Activated T-cell treated with anti-CD3 and anti-CD28 coated beads, Interleukin-2, amount 50 U/mL, for 24 hours (primary cell): ENCODE measurements around the gene PCK1.

Experiments used
- DNase-seq: peaks from one replicate; pipeline ENCODE4 v3.0.0-alpha.2; 2020
- H3K27ac Mint-ChIP-seq: 2 replicates; pipeline ENCODE4 v1.8.0; 2020; ENCODE audit warnings: mild to moderate bottlenecking, mixed read lengths
- H3K27me3 Mint-ChIP-seq: 2 replicates; pipeline ENCODE4 v1.8.0; 2020; ENCODE audit warnings: mixed read lengths
- H3K36me3 Mint-ChIP-seq: 2 replicates; pipeline ENCODE4 v1.8.0; 2020; ENCODE audit warnings: low read depth, mixed read lengths
- H3K4me1 Mint-ChIP-seq: 2 replicates; pipeline ENCODE4 v1.8.0; 2020; ENCODE audit warnings: low read depth, mixed read lengths
- H3K4me3 Mint-ChIP-seq: 2 replicates; pipeline ENCODE4 v1.8.0; 2020; ENCODE audit warnings: mild to moderate bottlenecking, moderate library complexity, mixed read lengths
- H3K9me3 Mint-ChIP-seq: 2 replicates; pipeline ENCODE4 v1.8.0; 2020; ENCODE audit warnings: mixed read lengths

Gene PCK1

GRCh38 chr20:57562541-57563465 lies 1.9 kb downstream of the PCK1 start:
- Mint-ChIP-seq H3K27me3 (peaks cover 31% of the 10 kb centered on the region), H3K4me3 (no peak overlapping the region), H3K27ac (no peak overlapping the region), H3K4me1 (no peaks in the 10 kb centered on the region), H3K9me3 (no peaks in the 10 kb centered on the region), H3K36me3 (no peaks in the 10 kb centered on the region)
- DNase-seq = no peak

- no peaks in the 10 kb centered on the region for H3K4me1 Mint-ChIP-seq
- DNase-seq = no peak
- no peak overlapping the region for H3K27ac Mint-ChIP-seq
Observed at GRCh38 chr20:57563522-57563921, 2.6 kb downstream of the PCK1 start.

GRCh38 chr20:57564180-57564802 lies 3.4 kb downstream of the PCK1 start:
- H3K4me3 Mint-ChIP-seq = no peak overlapping the region
- H3K36me3 Mint-ChIP-seq = no peaks in the 10 kb centered on the region
- H3K27me3 Mint-ChIP-seq = peaks cover 29% of the 10 kb centered on the region
- no peak for DNase-seq
- H3K27ac Mint-ChIP-seq = no peak overlapping the region
- no peaks in the 10 kb centered on the region for H3K4me1 Mint-ChIP-seq
- no peaks in the 10 kb centered on the region for H3K9me3 Mint-ChIP-seq

More at GRCh38 chr20:57563522-57563921, 2.6 kb downstream of the PCK1 start:
- H3K27me3 Mint-ChIP-seq = peaks cover 27% of the 10 kb centered on the region
- no peaks in the 10 kb centered on the region for H3K9me3 Mint-ChIP-seq
- H3K36me3 Mint-ChIP-seq = no peaks in the 10 kb centered on the region
- H3K4me3 Mint-ChIP-seq = no peak overlapping the region

- no peak for DNase-seq
- H3K27me3 Mint-ChIP-seq = peaks cover 29% of the 10 kb centered on the region
- no peaks in the 10 kb centered on the region for H3K9me3 Mint-ChIP-seq
- no peak overlapping the region for H3K27ac Mint-ChIP-seq
- no peaks in the 10 kb centered on the region for H3K4me1 Mint-ChIP-seq
- H3K36me3 Mint-ChIP-seq = no peaks in the 10 kb centered on the region
- no peak overlapping the region for H3K4me3 Mint-ChIP-seq
Observed at GRCh38 chr20:57564951-57565642, 4.2 kb downstream of the PCK1 start.

- no peak for DNase-seq
- no peaks in the 10 kb centered on the region for H3K4me1 Mint-ChIP-seq
- no peaks in the 10 kb centered on the region for H3K9me3 Mint-ChIP-seq
- no peaks in the 10 kb centered on the region for H3K36me3 Mint-ChIP-seq
- H3K27me3 Mint-ChIP-seq = peaks cover 34% of the 10 kb centered on the region
- no peak overlapping the region for H3K4me3 Mint-ChIP-seq
- H3K27ac Mint-ChIP-seq = no peak overlapping the region
Observed at GRCh38 chr20:57566399-57566798, 5.5 kb downstream of the PCK1 start.

- Mint-ChIP-seq H3K4me1 (no peaks in the 10 kb centered on the region), H3K9me3 (no peaks in the 10 kb centered on the region), H3K36me3 (no peaks in the 10 kb centered on the region), H3K27ac (no peak overlapping the region), H3K4me3 (no peak overlapping the region), H3K27me3 (peaks cover 38% of the 10 kb centered on the region)
- no peak for DNase-seq
Observed at GRCh38 chr20:57566803-57567459, 6.0 kb downstream of the PCK1 start.

GRCh38 chr20:57567471-57568079 lies 6.7 kb downstream of the PCK1 start:
- Mint-ChIP-seq H3K27ac (no peak overlapping the region), H3K27me3 (peaks cover 38% of the 10 kb centered on the region), H3K9me3 (no peaks in the 10 kb centered on the region), H3K4me1 (no peaks in the 10 kb centered on the region), H3K36me3 (no peaks in the 10 kb centered on the region), H3K4me3 (no peak overlapping the region)
- DNase-seq = no peak

GRCh38 chr20:57568088-57568896 lies 7.4 kb downstream of the PCK1 start:
- no peak for DNase-seq
- H3K27me3 Mint-ChIP-seq = peaks cover 39% of the 10 kb centered on the region
- H3K27ac Mint-ChIP-seq = no peak overlapping the region
- H3K4me3 Mint-ChIP-seq = no peak overlapping the region
- H3K9me3 Mint-ChIP-seq = no peaks in the 10 kb centered on the region
- no peaks in the 10 kb centered on the region for H3K36me3 Mint-ChIP-seq
- no peaks in the 10 kb centered on the region for H3K4me1 Mint-ChIP-seq

- no peaks in the 10 kb centered on the region for H3K9me3 Mint-ChIP-seq
- no peak for DNase-seq
- no peaks in the 10 kb centered on the region for H3K36me3 Mint-ChIP-seq
- no peak overlapping the region for H3K4me3 Mint-ChIP-seq
- peaks cover 43% of the 10 kb centered on the region for H3K27me3 Mint-ChIP-seq
- no peak overlapping the region for H3K27ac Mint-ChIP-seq
- H3K4me1 Mint-ChIP-seq = no peaks in the 10 kb centered on the region
Observed at GRCh38 chr20:57568960-57569359, 8.1 kb downstream of the PCK1 start.

- Mint-ChIP-seq H3K36me3 (no peaks in the 10 kb centered on the region), H3K9me3 (no peaks in the 10 kb centered on the region), H3K4me3 (no peak overlapping the region), H3K27me3 (peaks cover 42% of the 10 kb centered on the region), H3K27ac (no peak overlapping the region), H3K4me1 (no peaks in the 10 kb centered on the region)
- no peak for DNase-seq
Observed at GRCh38 chr20:57570145-57570850, 9.4 kb downstream of the PCK1 start.

DNA sequence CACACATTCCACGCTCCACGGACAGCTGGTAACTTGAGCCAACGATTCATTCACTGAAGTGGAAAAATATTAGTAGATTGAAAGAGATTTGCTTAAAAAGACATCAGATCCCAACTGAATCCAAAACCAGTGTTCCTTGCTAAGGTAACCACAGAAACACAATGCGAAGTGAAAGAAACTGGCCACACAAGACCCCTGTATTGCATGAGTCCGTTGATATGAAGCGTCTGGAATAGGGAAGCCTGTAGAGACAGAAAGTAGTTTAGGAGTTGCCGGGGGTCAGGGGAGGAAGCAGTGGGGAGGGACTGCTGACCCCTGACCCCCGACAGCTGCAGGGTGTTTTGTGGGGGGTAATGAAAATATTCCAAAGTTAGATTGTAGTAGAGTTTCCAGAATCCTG lies 10.0 kb downstream of the PCK1 start:
- no peak overlapping the region for H3K4me3 Mint-ChIP-seq
- no peak for DNase-seq
- H3K27me3 Mint-ChIP-seq = peaks cover 39% of the 10 kb centered on the region
- H3K27ac Mint-ChIP-seq = no peak overlapping the region
- H3K36me3 Mint-ChIP-seq = no peaks in the 10 kb centered on the region
- H3K9me3 Mint-ChIP-seq = no peaks in the 10 kb centered on the region
- H3K4me1 Mint-ChIP-seq = no peaks in the 10 kb centered on the region

GRCh38 chr20:57571782-57572416 lies 11.0 kb downstream of the PCK1 start:
- Mint-ChIP-seq H3K36me3 (no peaks in the 10 kb centered on the region), H3K27ac (no peak overlapping the region), H3K9me3 (no peaks in the 10 kb centered on the region), H3K4me3 (no peak overlapping the region), H3K27me3 (peaks cover 36% of the 10 kb centered on the region), H3K4me1 (no peaks in the 10 kb centered on the region)
- DNase-seq = no peak

GRCh38 chr20:57573242-57573641 lies 12.3 kb downstream of the PCK1 start:
- Mint-ChIP-seq H3K36me3 (no peaks in the 10 kb centered on the region), H3K9me3 (no peaks in the 10 kb centered on the region), H3K4me1 (no peaks in the 10 kb centered on the region), H3K4me3 (no peak overlapping the region), H3K27me3 (peaks cover 28% of the 10 kb centered on the region), H3K27ac (no peak overlapping the region)
- DNase-seq = no peak
